AG08396 (cell line): Measurements from ENCODE around the gene BMAL1.
A peak's percentile ranks its signal among the peaks of the same experiment; 100 is the strongest.

Experiments used
- DNase-seq: peaks from one replicate; pipeline ENCODE4 v3.0.0; 2012; ENCODE audit warnings: low spot score, mixed read lengths

Gene BMAL1

GRCh38 chr11:13317293-13318080 is 39.9 kb downstream of the BMAL1 start:
- no peak for DNase-seq

DNA sequence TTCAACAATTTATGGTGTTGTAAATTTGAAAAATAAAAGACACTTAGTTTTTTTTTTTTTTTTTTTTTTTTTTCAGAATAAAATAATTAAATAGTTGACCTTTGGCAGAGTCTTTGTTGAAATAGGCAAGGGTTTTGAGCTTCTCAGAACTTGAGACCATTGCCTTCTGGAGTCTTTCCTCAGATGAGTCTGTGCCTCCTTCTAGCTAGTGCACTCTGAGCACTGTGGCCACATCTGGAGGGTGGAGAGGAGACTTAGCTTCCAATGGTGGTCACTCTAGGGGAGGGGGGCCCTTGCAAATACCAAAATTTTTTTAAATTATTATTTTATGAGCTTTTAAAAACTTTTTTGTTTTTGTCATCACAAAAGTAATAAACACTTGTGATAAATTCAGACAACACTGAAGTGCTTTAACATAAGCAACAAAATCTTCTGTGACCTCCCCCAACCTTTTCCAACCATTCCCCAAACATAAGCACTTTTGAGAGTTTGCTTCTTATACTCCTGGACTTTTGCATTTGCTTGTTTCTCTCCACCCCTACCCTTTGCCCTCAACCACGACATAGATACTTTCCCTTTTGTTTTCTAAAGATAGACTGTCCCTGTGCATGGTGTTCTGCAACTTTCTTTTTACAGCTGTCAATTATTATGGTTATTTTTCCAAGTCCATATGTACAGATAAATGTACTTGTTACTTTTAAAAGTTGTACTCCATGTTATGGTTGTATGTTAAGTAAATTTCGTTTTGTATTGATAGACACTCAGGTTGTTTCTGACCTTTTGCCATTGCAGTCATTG is 41.1 kb downstream of the BMAL1 start:
- DNase-seq = no peak

DNA sequence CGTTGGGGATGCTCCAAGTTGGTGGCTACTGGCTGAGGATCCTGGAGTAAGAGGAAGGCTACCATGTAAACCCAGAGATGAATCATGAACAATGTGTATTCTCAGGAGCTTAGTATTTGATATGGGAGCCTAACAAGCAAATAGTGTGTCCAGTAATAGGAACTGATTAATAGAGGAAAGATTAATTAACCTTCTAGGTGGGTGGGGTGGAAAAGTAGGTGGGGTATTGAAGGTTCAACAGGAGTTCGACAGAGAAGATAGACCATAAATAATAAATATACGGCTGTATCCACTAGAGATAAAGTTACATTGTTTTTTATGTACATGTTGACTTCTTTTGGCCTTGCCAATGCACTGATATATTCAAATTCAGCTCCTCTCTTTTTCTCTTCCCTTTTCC is 43.1 kb downstream of the BMAL1 start:
- DNase-seq = no peak

GRCh38 chr11:13321431-13321830 is 43.8 kb downstream of the BMAL1 start:
- no peak for DNase-seq

- DNase-seq = no peak
Measured at GRCh38 chr11:13324141-13324540, 46.6 kb downstream of the BMAL1 start.

DNA sequence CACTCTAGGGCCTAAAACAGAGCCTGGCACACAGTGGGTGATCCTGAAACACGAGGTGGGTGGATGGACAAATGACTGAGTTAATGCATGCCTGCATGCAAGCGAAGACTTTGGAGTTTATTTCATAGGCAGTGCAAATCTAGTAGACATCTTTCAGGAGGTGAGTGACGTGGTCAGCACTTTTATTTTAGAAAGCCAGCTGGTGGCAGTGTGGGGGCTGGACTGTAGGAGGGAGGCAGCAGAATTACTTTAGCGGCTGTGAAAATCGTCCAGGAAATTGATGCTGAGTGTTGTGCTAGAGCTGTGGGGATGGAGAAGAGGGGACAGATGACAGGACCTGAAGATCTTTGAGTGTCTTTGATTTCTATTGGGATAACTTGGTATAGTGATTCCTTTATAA is 47.1 kb downstream of the BMAL1 start:
- no peak for DNase-seq

GRCh38 chr11:13327421-13327820 is 49.8 kb downstream of the BMAL1 start:
- no peak for DNase-seq

- no peak for DNase-seq
Measured at GRCh38 chr11:13328286-13328685, 50.7 kb downstream of the BMAL1 start.

DNA sequence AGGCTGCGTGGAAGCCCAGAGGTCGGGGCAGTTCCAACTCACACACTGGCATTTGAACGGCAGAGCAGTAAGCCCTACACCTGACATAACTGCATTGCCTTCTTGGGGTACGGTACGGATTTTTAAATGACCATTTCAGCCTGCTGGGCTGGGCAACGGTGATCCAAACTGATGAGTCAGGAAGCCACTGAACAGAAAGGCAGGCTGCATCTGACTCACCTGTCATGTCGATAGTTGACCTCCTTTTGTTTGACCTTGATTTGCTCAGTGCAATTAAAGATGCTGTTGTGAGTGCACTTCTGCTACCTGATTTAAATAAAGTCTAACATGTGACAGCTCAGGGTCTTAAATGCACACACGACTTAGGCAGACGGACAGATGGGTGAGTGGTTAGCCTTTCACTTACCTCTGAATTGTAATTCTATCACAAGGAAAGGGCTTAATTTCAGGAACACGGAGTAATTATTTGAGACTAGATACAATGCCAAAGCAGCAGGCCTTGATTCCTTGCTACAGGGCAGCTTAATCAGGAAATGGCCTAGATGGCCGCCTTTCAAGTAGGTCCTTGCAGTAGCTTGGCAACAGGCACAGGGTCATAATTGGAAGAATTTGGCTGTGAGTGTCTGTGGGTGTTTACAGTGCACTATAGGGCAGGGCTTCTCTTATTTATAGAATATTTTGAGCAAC is 52.2 kb downstream of the BMAL1 start:
- DNase-seq = no peak

DNA sequence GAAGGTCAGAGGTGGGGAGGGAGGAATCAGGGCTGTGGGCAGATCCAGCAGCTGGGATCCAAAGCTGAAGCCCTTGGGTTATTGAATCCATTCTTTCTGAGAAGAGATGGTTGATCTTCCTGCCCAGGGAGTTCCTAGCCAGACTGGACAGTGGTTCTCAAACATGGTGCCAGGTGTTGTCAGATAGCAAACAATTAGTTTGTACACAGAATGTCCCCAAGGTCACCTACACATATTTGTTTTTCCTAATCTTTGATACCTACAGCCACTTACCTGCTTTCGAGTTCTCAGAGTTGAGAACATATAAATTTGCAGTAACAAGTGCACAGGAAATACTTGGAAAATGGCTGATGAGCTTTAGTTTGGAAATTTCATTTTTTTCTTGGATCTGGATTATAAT is 54.5 kb downstream of the BMAL1 start:
- no peak for DNase-seq

DNA sequence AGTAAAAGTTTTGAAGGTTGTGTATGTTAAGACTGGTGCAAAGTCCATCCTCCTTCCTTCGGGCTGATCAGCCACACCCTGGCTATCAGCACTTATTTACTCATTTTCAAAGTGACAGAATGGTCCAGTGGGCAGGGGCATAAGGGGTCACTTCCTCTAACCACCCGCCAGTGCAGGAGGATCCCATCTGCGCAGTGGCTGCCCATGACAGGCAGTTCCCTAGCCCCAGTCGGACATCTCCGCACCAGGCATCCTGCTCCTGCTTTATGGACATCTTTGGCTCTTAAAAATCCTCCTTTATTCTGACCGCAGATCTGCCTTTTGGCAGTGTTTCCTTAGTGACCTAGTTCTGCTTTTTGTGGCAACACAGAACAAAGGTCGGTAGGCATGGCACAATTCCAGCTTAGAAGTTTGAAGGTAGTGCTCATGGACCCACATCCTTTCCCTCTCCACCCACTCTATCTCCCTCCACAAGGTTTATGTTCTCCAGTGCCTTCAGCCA is 55.9 kb downstream of the BMAL1 start:
- DNase-seq = no peak

- DNase-seq = no peak
Measured at GRCh38 chr11:13334034-13334786, 56.6 kb downstream of the BMAL1 start.

DNA sequence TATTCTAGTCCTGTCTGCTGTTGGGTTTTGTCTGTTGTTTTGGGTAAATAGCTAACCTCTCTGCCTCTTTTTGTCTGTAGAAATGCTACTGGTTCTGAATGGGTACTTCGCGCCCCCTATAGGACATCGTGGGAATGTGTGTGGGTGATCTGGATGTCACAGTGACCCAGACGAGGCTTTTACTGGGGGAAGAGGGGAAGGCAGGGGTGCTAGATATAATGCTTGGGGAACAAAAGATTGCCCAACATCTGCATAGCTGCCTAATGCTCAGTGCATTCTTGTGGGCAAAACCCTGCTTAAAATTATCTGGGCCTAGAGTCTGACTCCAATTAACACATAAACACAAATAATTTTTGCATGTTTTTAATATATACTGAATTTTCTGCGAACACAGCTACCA is 57.7 kb downstream of the BMAL1 start:
- peak; percentile 50 for DNase-seq

GRCh38 chr11:13336246-13336878 is 58.8 kb downstream of the BMAL1 start:
- no peak for DNase-seq

DNA sequence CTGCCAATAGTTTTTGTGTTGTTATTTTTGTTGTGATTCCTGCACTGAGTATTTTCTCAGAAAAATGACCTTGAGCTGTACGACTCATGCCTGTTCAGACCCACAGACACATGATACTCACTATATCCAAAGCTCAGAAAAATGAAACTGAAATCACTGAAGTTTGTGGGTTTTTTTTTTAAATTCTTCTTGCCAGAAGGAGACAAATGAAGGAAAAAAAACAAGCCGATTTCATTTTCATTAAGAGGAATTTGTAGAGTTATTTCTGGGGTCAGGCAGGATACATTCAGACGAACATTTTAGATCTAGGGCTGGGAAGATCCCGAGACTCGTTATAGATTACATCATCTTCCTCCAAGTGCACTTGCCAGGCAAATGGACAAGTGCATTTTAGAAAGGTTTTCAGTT is 60.4 kb downstream of the BMAL1 start:
- peak; percentile 36 for DNase-seq

DNA sequence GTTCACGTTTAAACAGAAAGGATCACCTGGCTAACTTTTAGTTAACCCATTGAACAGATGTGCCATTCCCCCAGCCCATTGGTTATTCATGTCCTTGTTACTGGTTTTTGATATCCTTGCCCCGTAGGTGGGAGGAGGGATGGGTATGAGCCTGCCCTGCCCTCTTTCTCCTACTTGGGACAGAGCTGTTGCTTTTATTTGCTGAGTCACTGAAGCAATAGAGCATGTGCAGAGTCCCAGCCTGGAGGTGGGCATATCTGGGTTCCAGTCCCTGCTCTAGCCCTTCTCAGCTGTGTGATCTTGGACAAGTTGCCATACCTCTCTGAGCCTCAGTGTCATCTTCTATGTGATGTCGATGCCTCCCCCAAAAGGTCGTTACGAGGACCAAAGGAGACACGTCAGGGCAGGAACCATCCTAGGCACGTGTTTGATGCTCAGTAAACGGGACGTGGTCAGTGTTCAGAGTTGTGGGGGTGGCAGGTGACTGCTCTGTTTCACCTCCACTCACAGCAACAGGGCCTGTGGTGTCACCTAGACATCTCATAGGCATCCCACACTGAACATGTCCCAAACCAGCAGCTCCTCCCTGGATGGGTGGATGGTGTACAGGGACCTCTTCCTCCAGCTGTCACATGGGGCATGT is 61.0 kb downstream of the BMAL1 start:
- DNase-seq = peak; percentile 61

DNA sequence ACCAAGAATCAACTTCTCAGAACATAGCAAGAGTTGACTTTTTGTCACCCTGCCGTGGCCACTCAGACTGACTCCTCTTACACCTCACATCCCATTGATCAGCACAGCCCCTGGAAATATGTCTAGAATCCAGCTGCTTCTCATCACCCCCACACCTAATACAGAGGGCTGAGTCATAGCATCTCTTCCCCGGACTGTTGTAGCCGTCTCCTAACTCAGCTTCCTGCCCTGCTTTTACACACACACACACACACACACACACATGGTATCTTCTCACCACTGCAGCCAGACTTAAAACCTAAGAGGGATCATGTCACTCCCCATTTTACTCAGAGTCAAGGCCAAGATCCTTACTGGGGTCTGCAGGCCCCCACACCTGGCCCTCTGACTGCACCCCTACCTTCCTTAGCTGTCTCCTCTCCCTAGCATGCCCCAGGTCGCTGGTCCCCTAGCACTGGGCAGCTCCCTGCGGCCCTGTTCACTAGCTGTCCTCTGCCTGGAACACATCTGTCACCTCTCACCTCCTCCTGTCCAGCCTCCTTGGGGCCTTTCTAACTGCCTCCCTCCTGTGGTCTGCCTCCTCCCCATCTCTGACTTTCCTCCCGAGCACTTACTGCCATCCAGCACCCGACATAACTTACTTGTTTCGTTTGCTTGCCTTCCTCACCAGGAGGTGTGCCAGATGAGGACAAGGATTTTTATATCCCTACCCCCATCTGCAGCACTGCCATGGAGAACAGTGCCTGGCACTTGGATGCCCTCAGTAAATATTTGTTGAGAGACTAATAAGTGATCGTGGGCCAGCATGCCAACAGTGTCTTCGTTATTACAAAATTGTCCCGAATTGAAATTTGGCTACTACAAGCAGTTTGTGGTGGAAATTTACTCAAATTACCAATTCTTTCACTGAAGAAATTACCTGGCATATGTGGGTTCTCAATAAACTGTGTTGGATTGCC is 61.9 kb downstream of the BMAL1 start:
- peak; percentile 90 for DNase-seq

GRCh38 chr11:13341026-13341425 is 63.4 kb downstream of the BMAL1 start:
- no peak for DNase-seq

DNA sequence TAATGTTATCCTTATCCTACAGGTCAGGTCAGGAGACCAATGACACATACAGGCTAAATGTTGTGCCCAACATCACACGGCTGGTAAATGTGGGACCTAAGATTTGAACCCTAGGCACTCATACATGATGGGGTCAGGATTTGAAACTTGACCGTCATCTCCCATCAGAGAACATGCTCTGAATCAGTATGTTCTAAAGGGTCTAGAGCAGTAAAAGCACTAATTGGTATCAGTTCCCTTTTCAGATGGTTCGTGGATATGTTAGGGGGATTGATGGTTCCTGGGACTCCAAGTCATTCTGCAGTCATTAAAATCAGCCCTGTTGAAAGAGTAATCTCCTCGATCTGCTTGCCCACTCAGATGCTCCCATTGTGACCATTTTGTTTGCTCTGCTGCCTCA is 65.5 kb downstream of the BMAL1 start:
- DNase-seq = no peak
